ENCODE results near the gene SSC4D.

GRCh38 chr7:76407718-76408117 is 1.8 kb downstream of the SSC4D start:
- TF ChIP-seq, protein P1, sequence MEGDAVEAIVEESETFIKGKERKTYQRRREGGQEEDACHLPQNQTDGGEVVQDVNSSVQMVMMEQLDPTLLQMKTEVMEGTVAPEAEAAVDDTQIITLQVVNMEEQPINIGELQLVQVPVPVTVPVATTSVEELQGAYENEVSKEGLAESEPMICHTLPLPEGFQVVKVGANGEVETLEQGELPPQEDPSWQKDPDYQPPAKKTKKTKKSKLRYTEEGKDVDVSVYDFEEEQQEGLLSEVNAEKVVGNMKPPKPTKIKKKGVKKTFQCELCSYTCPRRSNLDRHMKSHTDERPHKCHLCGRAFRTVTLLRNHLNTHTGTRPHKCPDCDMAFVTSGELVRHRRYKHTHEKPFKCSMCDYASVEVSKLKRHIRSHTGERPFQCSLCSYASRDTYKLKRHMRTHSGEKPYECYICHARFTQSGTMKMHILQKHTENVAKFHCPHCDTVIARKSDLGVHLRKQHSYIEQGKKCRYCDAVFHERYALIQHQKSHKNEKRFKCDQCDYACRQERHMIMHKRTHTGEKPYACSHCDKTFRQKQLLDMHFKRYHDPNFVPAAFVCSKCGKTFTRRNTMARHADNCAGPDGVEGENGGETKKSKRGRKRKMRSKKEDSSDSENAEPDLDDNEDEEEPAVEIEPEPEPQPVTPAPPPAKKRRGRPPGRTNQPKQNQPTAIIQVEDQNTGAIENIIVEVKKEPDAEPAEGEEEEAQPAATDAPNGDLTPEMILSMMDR (IDR thresholded peaks at IDR 0.05) = no peak
- TF ChIP-seq POLR2AphosphoS5 (IDR thresholded peaks at IDR 0.05) = no peak
- TF ChIP-seq POLR2A (IDR thresholded peaks at IDR 0.05) = no peak
- no peak for TF ChIP-seq EP300 (IDR thresholded peaks at IDR 0.05)
